Mucosa of gallbladder (tissue), 1 donor: ENCODE data around the gene FASLG. TPM values are rescaled to one million over a fixed set of nuclear protein-coding genes. Genes with fewer than 3 reads are reported as not detected.
"Not testable (repeated sequence)": the region's sequence is repeated elsewhere in the genome, so short reads cannot be mapped to it uniquely, and the experiment has no call there.

Experiments
- DNase-seq: peaks from one replicate; pipeline ENCODE4 v3.0.0-alpha.2; 2020; ENCODE audit warnings: low spot score
- total RNA-seq: library from RNA; stranded (reverse); gene quantifications from one replicate; pipeline ENCODE4 v1.2.1, GENCODE V29; 2021
- donor health status: DM: no; HTN: no; CAD: no.

FASLG gene
- total RNA-seq, 1 donor from 2014 or later, result 0.83 TPM

GRCh38 chr1:172680733-172681275, 21.9 kb downstream of the FASLG start:
- no peak for DNase-seq

- DNase-seq, result no peak
Measured at GRCh38 chr1:172682812-172683211, 23.9 kb downstream of the FASLG start.

- no peak for DNase-seq
Measured at GRCh38 chr1:172686143-172686542, 27.2 kb downstream of the FASLG start.

GRCh38 chr1:172688428-172689085, 29.7 kb downstream of the FASLG start:
- DNase-seq, result not testable (repeated sequence)

GRCh38 chr1:172690925-172691324, 32.0 kb downstream of the FASLG start:
- not testable (repeated sequence) for DNase-seq

- DNase-seq, result no peak
Measured at GRCh38 chr1:172697534-172698002, 38.7 kb downstream of the FASLG start.

- DNase-seq, result no peak
Measured at GRCh38 chr1:172698224-172698623, 39.3 kb downstream of the FASLG start.

GRCh38 chr1:172699111-172699510, 40.2 kb downstream of the FASLG start:
- DNase-seq, result peak; percentile 16

- DNase-seq, result no peak
Measured at GRCh38 chr1:172699695-172700227, 40.9 kb downstream of the FASLG start.

GRCh38 chr1:172700556-172700955, 41.7 kb downstream of the FASLG start:
- DNase-seq, result no peak

GRCh38 chr1:172704001-172704400, 45.1 kb downstream of the FASLG start:
- no peak for DNase-seq

- no peak for DNase-seq
Measured at GRCh38 chr1:172704420-172705210, 45.7 kb downstream of the FASLG start.

GRCh38 chr1:172708452-172708851, 49.5 kb downstream of the FASLG start:
- no peak for DNase-seq

- no peak for DNase-seq
Measured at GRCh38 chr1:172711558-172711957, 52.7 kb downstream of the FASLG start.

GRCh38 chr1:172713466-172713865, 54.6 kb downstream of the FASLG start:
- no peak for DNase-seq

Other genes starting within 250 kb of the FASLG start
- gene C1orf105, start 238.4 kb upstream of the FASLG start, total RNA-seq, result not detected
- 36.3 TPM for gene PIGC, start 215.0 kb upstream of the FASLG start, total RNA-seq
- gene SUCO, start 126.0 kb upstream of the FASLG start, total RNA-seq, result 38.1 TPM